Stomach (tissue), 4 donors: ENCODE data around the gene HMG20A.

Experiments
- EP300 ChIP-seq: sonication (generic); formaldehyde crosslinking; IDR thresholded peaks from one replicate; pipeline ENCODE4 v1.6.1; 2017; ENCODE audit warnings: antibody characterized with exemption
- POLR2A ChIP-seq, 4 donors: fragments of 450-650 bp; IDR thresholded peaks; one replicate each; pipeline ENCODE4 v1.6.1; 2016; ENCODE audit warnings: antibody characterized with exemption in 4 of 4, control low read depth in 2 of 4, mild to moderate bottlenecking in 1 of 4, moderate library complexity in 1 of 4
- POLR2AphosphoS5 ChIP-seq, 3 donors: sonication (generic); formaldehyde crosslinking; IDR thresholded peaks; one replicate each; pipeline ENCODE4 v1.6.1; 2016; ENCODE audit warnings: antibody characterized with exemption in 3 of 3
- TF ChIP-seq, protein P1 (sequence below), 7 experiments: fragments of 450-650 bp in 4 of 7; fragments of 200-600 bp in 3 of 7; sonication (generic) in 3 of 7; IDR thresholded peaks; one replicate each; pipeline ENCODE4 v1.5.1; 2016 to 2019; ENCODE audit warnings: antibody characterized with exemption in 7 of 7, control low read depth in 2 of 7, mild to moderate bottlenecking in 1 of 7

DNA sequence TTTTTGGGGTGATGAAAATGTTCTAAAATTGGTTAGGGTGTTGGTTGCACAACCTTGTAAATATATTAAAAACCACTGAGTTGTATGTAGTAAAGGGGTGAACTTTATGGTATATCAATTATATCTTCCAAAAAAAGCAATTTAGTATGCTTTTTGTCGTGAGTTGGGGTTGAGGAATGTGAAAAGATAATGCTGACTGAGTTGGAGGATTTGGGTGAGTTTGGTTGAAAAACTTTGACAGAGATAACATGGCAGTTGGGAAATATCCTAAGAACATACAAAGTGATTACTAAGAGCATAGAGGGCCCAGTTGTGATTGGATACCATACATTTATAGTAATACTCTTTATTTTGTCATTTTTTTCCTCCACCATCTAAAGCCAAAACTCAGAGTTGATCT lies 33.6 kb downstream of the HMG20A start:
- TF ChIP-seq POLR2A (IDR thresholded peaks at IDR 0.05): no peak
- TF ChIP-seq, protein P1, sequence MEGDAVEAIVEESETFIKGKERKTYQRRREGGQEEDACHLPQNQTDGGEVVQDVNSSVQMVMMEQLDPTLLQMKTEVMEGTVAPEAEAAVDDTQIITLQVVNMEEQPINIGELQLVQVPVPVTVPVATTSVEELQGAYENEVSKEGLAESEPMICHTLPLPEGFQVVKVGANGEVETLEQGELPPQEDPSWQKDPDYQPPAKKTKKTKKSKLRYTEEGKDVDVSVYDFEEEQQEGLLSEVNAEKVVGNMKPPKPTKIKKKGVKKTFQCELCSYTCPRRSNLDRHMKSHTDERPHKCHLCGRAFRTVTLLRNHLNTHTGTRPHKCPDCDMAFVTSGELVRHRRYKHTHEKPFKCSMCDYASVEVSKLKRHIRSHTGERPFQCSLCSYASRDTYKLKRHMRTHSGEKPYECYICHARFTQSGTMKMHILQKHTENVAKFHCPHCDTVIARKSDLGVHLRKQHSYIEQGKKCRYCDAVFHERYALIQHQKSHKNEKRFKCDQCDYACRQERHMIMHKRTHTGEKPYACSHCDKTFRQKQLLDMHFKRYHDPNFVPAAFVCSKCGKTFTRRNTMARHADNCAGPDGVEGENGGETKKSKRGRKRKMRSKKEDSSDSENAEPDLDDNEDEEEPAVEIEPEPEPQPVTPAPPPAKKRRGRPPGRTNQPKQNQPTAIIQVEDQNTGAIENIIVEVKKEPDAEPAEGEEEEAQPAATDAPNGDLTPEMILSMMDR (IDR thresholded peaks at IDR 0.05): no peak
- no peak for TF ChIP-seq EP300
- TF ChIP-seq POLR2AphosphoS5 (IDR thresholded peaks at IDR 0.05): no peak
